T-helper 2 cell treated with Interferon-gamma antibody and Interleukin-4, amounts not matched to agents 5 μg/mL and 100 μg/mL, for 36 hours (primary cell): ENCODE measurements around the gene SLC1A7.

Source experiments
- DNase-seq: peaks from one replicate; pipeline ENCODE4 v3.0.0; 2021; ENCODE audit warnings: low spot score
- H3K27ac Mint-ChIP-seq: one replicate; pipeline ENCODE4 v1.8.0; 2021; ENCODE audit warnings: mild to moderate bottlenecking, mixed read lengths
- H3K27me3 Mint-ChIP-seq: one replicate; pipeline ENCODE4 v1.8.0; 2021; ENCODE audit warnings: low read depth, mixed read lengths
- H3K36me3 Mint-ChIP-seq: one replicate; pipeline ENCODE4 v1.8.0; 2021; ENCODE audit warnings: low read depth, mixed read lengths
- H3K4me1 Mint-ChIP-seq: one replicate; pipeline ENCODE4 v1.8.0; 2021; ENCODE audit warnings: low read depth, mixed read lengths
- H3K4me3 Mint-ChIP-seq: one replicate; pipeline ENCODE4 v1.8.0; 2022; ENCODE audit warnings: mild to moderate bottlenecking, moderate library complexity, mixed read lengths
- H3K9me3 Mint-ChIP-seq: one replicate; pipeline ENCODE4 v1.8.0; 2021; ENCODE audit warnings: mixed read lengths

The SLC1A7 gene

DNA sequence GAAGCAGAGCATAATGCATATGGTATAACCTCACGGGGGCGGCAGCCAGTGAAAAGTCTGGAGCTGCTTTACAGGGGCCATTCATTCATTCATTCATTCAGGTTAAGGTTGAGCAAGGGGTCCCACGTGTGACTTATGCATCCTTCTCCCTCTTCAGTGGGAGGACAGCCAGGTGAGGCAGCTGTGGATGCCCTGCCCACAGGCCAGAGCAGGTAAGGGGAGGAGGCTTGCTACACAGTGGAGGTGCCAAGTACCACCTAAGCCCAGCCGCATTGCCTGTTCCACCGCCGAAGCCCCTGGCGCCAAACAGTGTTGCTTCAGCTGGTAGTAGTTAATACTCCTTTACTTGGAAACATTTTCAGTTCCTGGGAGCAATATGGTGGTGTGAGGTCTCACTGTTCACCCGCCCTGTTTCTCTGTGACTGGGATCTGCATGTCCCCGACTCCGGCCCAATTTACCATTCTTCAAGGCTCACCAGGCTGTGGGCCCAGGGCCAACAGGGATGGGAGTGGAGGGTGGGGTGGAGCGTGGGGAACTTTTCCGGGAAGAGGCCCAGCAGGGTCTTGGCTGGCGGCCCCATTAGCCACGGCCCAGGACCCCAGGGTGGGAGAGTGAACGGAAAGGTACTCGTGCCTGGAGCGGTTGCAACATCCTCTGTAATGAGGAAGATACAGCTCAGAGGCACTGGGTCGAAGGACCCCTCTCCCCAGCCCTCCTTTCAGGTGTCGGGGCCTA, 81.1 kb downstream of the SLC1A7 start:
- Mint-ChIP-seq H3K4me3 (no peak overlapping the region), H3K27me3 (peaks cover 69% of the 10 kb centered on the region), H3K36me3 (no peaks in the 10 kb centered on the region), H3K9me3 (no peaks in the 10 kb centered on the region), H3K4me1 (no peaks in the 10 kb centered on the region), H3K27ac (no peak overlapping the region)
- DNase-seq = no peak

DNA sequence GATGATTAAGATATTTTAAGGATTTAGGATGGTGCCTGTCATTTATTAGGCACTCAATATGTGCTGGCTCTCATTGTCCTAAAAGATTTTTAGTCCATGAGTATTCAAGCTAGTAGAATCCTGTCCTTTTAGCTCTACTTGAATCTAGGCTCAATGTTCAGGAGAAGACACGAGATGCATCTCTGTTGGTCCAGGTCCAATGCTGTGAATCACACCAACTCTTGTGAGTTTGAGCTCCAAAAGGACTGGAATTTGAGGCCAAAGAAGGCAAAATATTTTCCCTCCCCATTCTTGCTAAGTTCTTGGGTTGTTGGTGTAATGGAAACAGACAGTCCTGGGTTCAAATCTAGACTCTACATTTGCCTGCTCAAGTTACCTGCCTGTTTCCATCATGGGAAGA, 81.9 kb downstream of the SLC1A7 start:
- Mint-ChIP-seq H3K36me3 (no peaks in the 10 kb centered on the region), H3K9me3 (no peaks in the 10 kb centered on the region), H3K4me1 (no peaks in the 10 kb centered on the region), H3K27ac (no peak overlapping the region), H3K4me3 (no peak overlapping the region), H3K27me3 (peaks cover 67% of the 10 kb centered on the region)
- no peak for DNase-seq

DNA sequence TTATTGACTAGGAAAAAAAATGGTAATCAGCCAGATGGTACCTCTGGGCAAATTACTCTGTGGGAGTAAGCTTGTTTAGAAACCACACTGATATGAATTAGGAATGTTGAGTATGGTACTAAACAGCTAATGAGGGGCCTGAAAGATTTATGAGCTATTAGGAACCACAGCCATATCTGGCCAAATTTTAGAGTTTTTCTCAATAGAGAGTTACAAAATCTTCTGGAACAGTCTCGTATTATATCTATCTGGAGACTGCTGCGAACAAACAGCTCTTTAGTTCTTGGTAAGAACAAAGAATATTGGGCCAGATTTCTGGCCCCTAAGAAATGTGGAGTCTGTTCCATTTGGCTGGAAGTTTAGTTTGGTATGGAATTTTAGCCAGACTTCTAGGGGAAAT, 85.3 kb downstream of the SLC1A7 start:
- Mint-ChIP-seq H3K36me3 (peaks cover 17% of the 10 kb centered on the region), H3K9me3 (no peaks in the 10 kb centered on the region), H3K27ac (no peak overlapping the region), H3K4me3 (no peak overlapping the region), H3K27me3 (peaks cover 42% of the 10 kb centered on the region), H3K4me1 (no peaks in the 10 kb centered on the region)
- no peak for DNase-seq

DNA sequence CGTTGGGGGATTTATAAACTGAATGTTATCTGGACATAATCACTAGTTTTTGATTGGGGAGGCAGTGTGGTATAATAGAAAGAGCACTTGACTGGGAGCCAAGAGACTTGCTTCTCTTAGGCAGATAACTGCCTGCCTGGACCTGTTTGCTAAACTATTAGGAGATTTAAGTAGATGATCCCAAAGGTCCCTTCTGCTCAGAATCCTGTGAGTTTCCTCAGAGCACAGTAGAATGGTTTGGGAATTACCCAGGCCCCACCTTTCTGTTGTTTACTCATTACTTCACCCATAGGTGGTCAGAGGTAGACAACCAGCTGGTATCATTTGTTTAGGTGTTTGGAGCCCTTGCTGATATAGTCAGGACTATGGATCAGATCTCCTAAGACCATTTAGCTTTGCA, 90.8 kb downstream of the SLC1A7 start:
- H3K27ac Mint-ChIP-seq = no peak overlapping the region
- peaks cover 9% of the 10 kb centered on the region for H3K4me1 Mint-ChIP-seq
- H3K27me3 Mint-ChIP-seq = no peaks in the 10 kb centered on the region
- no peak overlapping the region for H3K4me3 Mint-ChIP-seq
- H3K36me3 Mint-ChIP-seq = peaks cover 32% of the 10 kb centered on the region
- DNase-seq = no peak
- no peaks in the 10 kb centered on the region for H3K9me3 Mint-ChIP-seq

DNA sequence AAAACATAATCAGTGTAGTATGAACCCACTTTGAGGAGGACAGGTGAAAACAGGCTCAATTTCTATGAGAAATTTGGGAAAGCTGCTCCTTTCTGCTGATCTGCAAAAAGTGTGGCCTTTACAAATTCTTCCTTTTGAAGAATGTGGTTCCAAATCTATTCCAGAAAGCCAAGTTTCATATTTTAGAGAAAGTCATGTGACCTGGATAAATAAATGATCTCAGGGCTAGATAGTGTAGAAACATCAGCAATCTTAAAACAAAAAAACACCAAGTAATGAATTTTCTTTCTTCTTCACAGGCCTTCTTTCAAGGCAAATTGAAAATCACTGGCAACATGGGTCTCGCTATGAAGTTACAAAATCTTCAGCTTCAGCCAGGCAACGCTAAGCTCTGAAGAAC, 92.1 kb downstream of the SLC1A7 start:
- Mint-ChIP-seq H3K36me3 (peaks cover 31% of the 10 kb centered on the region), H3K4me3 (no peak overlapping the region), H3K9me3 (no peaks in the 10 kb centered on the region), H3K27me3 (no peaks in the 10 kb centered on the region), H3K27ac (no peak overlapping the region), H3K4me1 (peaks cover 9% of the 10 kb centered on the region)
- DNase-seq = no peak

DNA sequence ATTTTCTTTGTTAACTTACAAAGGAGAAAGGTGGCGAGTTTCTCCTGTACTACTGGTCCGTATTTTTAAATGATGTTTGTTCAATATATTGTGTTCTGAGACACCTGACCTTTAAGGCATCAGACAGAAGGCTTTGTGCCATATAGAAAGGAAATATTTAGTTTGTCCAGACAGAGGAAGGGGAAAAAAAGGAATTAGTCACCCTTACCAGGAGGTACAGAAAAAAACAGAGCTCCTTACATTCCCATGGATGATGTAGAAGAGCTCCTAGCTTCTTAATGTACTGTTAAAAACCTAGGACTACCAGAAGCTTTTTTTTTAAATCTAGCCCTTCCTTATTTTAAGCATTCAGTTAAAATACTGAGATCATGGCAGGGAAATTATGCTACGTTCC, 92.9 kb downstream of the SLC1A7 start:
- no peak overlapping the region for H3K4me3 Mint-ChIP-seq
- no peaks in the 10 kb centered on the region for H3K27me3 Mint-ChIP-seq
- no peaks in the 10 kb centered on the region for H3K9me3 Mint-ChIP-seq
- H3K27ac Mint-ChIP-seq = no peak overlapping the region
- DNase-seq = no peak
- H3K4me1 Mint-ChIP-seq = peaks cover 9% of the 10 kb centered on the region
- peaks cover 28% of the 10 kb centered on the region for H3K36me3 Mint-ChIP-seq

DNA sequence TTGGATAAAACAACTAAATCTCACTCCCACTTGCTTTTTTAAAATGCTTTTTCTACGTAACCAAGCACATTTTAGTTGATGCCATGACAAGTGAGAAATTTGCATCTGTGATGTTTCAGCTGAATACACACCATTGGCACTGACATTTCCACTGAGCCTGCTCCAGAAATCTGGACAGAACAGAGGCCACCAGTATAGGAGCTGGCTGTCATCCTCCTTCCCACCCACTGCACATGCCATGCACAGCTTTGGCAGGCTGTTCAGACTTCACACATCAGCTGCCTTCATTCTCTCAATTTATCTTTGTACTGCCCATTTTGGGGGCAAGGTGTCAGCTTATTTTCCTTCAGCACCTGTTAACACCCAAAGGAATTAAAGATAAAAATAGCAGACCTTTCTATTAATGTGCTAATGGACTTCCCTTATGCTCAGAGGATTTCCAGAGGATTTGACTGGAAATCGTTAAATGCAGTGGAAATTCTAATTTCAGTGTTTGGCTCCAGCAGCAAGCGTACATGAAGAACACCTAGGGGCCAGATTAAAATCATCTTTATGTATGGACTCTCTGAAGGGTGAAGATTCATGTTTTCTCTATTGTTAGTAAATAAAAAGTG, 93.4 kb downstream of the SLC1A7 start:
- peaks cover 27% of the 10 kb centered on the region for H3K36me3 Mint-ChIP-seq

DNA sequence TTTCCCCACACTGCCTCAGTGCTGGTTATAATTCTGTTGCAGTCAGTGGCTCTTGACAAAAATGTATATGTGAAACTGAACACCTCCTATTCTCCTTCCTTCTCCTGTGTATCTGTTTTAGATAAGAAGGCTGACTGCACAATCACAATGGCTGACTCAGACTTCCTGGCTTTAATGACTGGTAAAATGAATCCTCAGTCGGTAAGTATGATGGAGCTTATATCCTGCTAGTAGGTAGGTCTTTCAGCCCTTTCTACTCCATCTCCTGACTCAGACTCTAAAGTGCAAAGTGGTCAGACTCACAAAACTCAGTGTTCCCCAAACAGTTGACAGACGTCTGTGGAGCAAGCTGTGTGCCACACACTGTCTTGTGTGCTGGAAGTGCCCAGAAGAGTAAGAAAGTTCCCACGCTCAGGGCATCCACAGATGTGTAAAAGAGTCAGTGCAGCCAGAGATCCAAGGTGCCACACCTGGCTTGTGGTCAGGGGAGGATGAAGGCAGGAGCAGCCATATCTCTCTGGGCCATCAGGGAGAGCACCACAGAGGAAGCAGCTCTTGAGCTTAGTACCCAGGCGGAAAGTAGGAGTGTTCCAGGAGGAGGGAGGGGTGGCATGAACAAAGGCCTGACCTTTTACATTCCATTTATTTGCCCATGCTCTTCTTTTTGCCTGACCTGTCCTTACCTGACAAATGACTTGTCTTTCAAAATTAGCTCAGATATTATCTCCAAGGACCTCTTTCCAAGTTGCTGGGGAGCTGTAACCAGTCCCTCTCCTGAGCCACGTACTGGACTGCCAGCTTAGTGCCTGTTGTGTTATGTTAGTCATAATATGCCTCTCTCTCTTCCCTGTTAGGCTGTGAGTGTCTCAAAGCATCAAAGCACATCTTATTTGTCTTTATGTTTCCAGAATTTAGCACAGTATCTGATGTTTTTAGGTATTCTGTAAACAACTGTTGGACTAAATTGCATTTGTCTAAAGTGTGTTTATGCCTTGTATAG, 94.4 kb downstream of the SLC1A7 start:
- peaks cover 19% of the 10 kb centered on the region for H3K36me3 Mint-ChIP-seq
- H3K27ac Mint-ChIP-seq = no peak overlapping the region
- H3K9me3 Mint-ChIP-seq = no peaks in the 10 kb centered on the region
- no peaks in the 10 kb centered on the region for H3K27me3 Mint-ChIP-seq
- DNase-seq = no peak
- no peak overlapping the region for H3K4me3 Mint-ChIP-seq
- peaks cover 9% of the 10 kb centered on the region for H3K4me1 Mint-ChIP-seq

More for the DNA sequence above, 93.4 kb downstream of the SLC1A7 start:
- H3K4me1 Mint-ChIP-seq = peaks cover 9% of the 10 kb centered on the region
- DNase-seq = no peak
- H3K9me3 Mint-ChIP-seq = no peaks in the 10 kb centered on the region
- H3K27ac Mint-ChIP-seq = no peak overlapping the region
- H3K27me3 Mint-ChIP-seq = no peaks in the 10 kb centered on the region
- H3K4me3 Mint-ChIP-seq = no peak overlapping the region

DNA sequence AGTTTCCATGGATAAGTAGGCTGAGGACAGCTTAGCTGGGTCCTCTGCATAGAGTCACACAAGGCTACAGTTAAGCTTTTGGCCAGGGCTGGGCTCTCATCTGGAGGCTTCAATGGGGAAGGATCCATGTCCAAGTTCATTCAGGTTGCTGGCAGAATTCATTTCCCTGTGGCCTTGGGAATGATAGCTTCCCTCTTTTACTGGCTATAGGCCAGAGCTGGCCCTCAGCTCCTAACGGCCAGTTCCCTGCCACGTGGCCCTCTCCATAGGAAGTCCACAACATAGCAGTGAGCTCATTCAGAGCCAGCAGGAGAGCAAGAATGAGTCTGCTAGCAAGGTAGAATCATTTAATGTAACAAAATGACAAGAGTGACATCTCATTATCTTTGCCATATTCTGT, 95.5 kb downstream of the SLC1A7 start:
- DNase-seq = no peak
- no peaks in the 10 kb centered on the region for H3K9me3 Mint-ChIP-seq
- peaks cover 9% of the 10 kb centered on the region for H3K4me1 Mint-ChIP-seq
- no peak overlapping the region for H3K27ac Mint-ChIP-seq
- H3K4me3 Mint-ChIP-seq = no peak overlapping the region
- peaks cover 15% of the 10 kb centered on the region for H3K36me3 Mint-ChIP-seq
- H3K27me3 Mint-ChIP-seq = no peaks in the 10 kb centered on the region

DNA sequence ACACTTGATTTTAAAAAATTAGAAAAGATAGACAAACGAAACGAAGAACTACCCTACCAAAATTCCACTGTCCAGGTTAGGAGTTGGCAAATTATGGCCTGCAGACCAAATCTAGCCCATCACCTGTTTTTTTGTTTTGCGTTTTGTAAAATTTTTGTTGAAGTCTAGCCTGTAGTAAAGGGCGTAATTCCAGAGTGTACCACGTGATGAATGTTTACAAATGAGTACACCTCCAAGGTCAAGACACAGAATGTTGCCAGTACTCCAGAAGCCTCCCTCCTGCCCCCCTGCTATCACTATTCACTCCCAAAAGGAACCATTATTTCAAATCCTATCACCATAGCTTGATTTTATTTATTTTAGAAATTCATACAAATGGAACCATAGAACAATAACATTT, 97.5 kb downstream of the SLC1A7 start:
- Mint-ChIP-seq H3K4me3 (no peak overlapping the region), H3K27me3 (no peaks in the 10 kb centered on the region), H3K27ac (no peak overlapping the region), H3K9me3 (no peaks in the 10 kb centered on the region), H3K4me1 (peaks cover 9% of the 10 kb centered on the region), H3K36me3 (peaks cover 10% of the 10 kb centered on the region)
- no peak for DNase-seq

DNA sequence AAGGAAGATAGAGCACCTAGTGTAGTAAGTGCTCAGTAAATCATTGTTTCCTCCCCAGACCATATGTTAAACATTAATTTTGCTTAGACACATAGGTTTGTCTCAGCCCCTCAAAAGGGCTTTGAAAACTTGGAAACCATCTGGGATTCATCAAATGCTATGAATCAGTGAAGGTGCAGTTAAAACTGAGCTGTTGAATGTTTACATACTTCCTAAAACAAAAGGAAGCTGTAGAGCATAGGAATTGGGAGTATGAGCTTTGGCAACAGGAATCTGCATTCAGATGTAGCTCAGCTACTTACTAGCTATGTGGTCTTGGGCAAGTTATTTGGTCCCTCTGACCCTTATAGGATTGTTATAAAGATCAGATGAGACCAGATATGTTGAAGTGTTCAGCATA, 99.2 kb downstream of the SLC1A7 start:
- H3K36me3 Mint-ChIP-seq = peaks cover 19% of the 10 kb centered on the region
- H3K27me3 Mint-ChIP-seq = no peaks in the 10 kb centered on the region
- DNase-seq = no peak
- peaks cover 7% of the 10 kb centered on the region for H3K4me1 Mint-ChIP-seq
- no peaks in the 10 kb centered on the region for H3K9me3 Mint-ChIP-seq
- H3K4me3 Mint-ChIP-seq = no peak overlapping the region
- H3K27ac Mint-ChIP-seq = no peak overlapping the region

DNA sequence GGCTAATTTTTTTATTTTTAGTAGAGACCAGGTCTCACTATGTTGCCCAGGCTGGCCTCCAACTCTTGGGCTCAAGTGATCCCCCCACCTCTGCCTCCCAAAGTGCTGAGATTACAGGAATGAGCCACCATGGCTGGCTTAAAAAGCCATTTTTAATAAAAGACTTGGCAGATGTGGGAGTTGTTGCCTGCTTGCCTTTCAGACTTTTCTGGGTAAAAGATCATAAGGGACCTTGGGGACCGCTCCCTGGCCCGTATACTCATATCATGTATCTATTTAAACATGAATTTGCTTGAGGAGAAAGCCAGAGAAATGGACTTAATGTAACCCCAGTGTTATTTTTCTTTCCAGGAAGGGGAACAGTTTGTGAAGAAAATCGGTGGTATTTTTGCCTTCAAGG, 103.9 kb downstream of the SLC1A7 start:
- Mint-ChIP-seq H3K9me3 (no peaks in the 10 kb centered on the region), H3K27me3 (no peaks in the 10 kb centered on the region), H3K4me3 (no peak overlapping the region), H3K36me3 (peaks cover 13% of the 10 kb centered on the region), H3K27ac (no peak overlapping the region), H3K4me1 (no peaks in the 10 kb centered on the region)
- DNase-seq = no peak
